ENCODE measurements around the gene MAP2K6. TPM values are rescaled to one million over a fixed set of nuclear protein-coding genes. Genes with fewer than 3 reads are reported as not detected.

The MAP2K6 gene
- polyA plus RNA-seq, 1 of the 3 experiments (the other 2 are of a cell fraction), result 6.7 TPM

DNA sequence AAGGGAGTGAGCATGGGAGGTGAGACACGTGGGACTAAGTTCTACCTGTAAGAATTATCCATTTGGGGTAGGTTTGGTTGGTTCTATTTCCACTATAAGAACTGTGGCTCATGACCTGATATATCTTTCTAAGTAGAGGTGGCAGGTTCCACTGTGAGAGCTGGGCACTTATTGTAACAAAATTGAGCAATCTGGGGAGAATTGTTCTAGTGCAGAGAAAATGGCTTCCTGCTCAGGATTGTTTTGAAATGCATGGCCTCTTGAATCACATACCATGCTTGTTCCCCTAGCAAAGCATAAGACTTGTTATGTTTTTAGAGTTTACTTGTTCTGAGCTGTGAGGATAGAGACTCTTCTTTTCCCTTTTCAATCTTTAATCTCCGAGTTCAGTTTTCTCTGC, 125.9 kb downstream of the MAP2K6 start:
- WGBS (ENCODE audit: low lambda C conversion rate), result 65% methylated on average over 2 of the region's 2 CpGs
- Histone ChIP-seq H3F3A (replicated peaks; ENCODE audit: insufficient read depth) (peaks cover 28% of the 10 kb centered on the region), H3K27me3 (ENCODE audit: insufficient read depth) (no peaks in the 10 kb centered on the region), H3K27ac (ENCODE audit: low read depth in 2 of 2, low read length in 1 of 2) (peak overlapping the region; percentile 18 to 86; a peak in 3 of 4 replicates), H3K9me2 (no peaks in the 10 kb centered on the region), H3K79me2 (ENCODE audit: insufficient read depth) (no peaks in the 10 kb centered on the region), H3K4me2 (peak overlapping the region; percentile 55), H3K4me3 (ENCODE audit: low read depth in 2 of 2, low read length in 1 of 2) (peak overlapping the region in 1 of 2 experiments; percentile 0; a peak in 2 of 4 replicates), H3K9ac (no peak overlapping the region; the same call in 1 of the 2 replicates), H2AFZ (ENCODE audit: low read depth) (peak overlapping the region; percentile 50; the same call in 1 of the 2 replicates), H4K20me1 (ENCODE audit: insufficient read depth) (no peaks in the 10 kb centered on the region), H3K36me3 (replicated peaks in 1 of 2; ENCODE audit: control insufficient read depth in 1 of 2, insufficient read depth in 2 of 2, low read length in 1 of 2) (peaks cover 9 to 21% of the 10 kb centered on the region in 2 experiments), H3K9me3 (no peaks in the 10 kb centered on the region), H3K4me1 (ENCODE audit: control insufficient read depth in 1 of 2, insufficient read depth in 2 of 2, low read depth in 1 of 2, low read length in 1 of 2) (peaks cover 0 to 7% of the 10 kb centered on the region in 2 experiments; a peak in 1 of 4 replicates)
- DNase-seq, result no peak
- TF ChIP-seq USF2 (IDR thresholded peaks at IDR 0.05; ENCODE audit: borderline replicate concordance, low read depth, low read length) (no peak), YY1 (IDR thresholded peaks at IDR 0.05; ENCODE audit: low read depth) (0 out of 2 replicates have a peak, but pooled peaks have one; percentile 18)
- ChIA-PET CTCF (interaction anchor here (1.3 to 2.5 kb wide), 4 partner anchors 15 to 66 kb away, joined by 3 to 20 read pairs (median 6); no protein-coding TSS in a partner anchor), POLR2A (no interaction called here)

DNA sequence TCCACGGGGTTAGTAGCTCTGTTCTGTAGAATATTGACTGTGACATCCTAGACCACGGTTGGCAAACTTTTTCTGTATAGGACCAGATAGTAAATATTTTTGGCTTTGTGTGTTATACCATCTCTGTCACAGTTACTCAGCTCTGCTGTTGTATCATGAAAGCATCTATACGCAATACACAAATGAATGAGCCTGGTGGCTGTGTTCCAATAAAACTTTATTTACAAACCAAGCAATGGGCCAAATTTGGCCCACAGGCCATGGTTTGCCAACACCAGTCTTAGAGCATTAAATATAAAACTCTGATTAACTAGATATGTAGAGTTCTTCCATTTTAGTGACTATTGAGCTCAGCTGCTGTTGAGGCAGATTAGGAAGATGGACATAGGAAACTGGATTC, 132.7 kb downstream of the MAP2K6 start:
- no peak overlapping the region for H3K27ac ChIP-seq (ENCODE audit: low read depth in 2 of 2, low read length in 1 of 2)
- POLR2A ChIA-PET, result no interaction called here
- 91% methylated on average over 3 of the region's 3 CpGs for WGBS (ENCODE audit: low lambda C conversion rate)

More for the DNA sequence above, 132.7 kb downstream of the MAP2K6 start:
- H2AFZ ChIP-seq (ENCODE audit: low read depth), result no peak overlapping the region
- no peaks in the 10 kb centered on the region for H3F3A ChIP-seq (replicated peaks; ENCODE audit: insufficient read depth)
- H3K9me2 ChIP-seq, result no peaks in the 10 kb centered on the region
- DNase-seq, result no peak
- CTCF ChIA-PET, result interaction anchor here (1.0 to 3.2 kb wide), 6 partner anchors 9 to 60 kb away, joined by 3 to 18 read pairs (median 4); no protein-coding TSS in a partner anchor
- H3K36me3 ChIP-seq (replicated peaks in 1 of 2; ENCODE audit: control insufficient read depth in 1 of 2, insufficient read depth in 2 of 2, low read length in 1 of 2), result peaks cover 0 to 7% of the 10 kb centered on the region in 2 experiments
- H3K4me3 ChIP-seq (ENCODE audit: low read depth in 2 of 2, low read length in 1 of 2), result no peak overlapping the region
- TF ChIP-seq CHD2 (IDR thresholded peaks at IDR 0.05; ENCODE audit: low read length, partially characterized antibody) (no peak), FOSL2 (IDR thresholded peaks at IDR 0.05; ENCODE audit: borderline replicate concordance, low read depth) (no peak), FOXM1 (IDR thresholded peaks at IDR 0.05; ENCODE audit: low read depth) (no peak), FOXJ3 (CRISPR knock-in tag; IDR thresholded peaks at IDR 0.05) (no peak), SMC3 (IDR thresholded peaks at IDR 0.05; ENCODE audit: low read depth, low read length) (no peak), MXI1 (IDR thresholded peaks at IDR 0.05; ENCODE audit: low read depth, low read length) (no peak), TCF12 (IDR thresholded peaks at IDR 0.05) (no peak), EZH2phosphoT487 (IDR thresholded peaks at IDR 0.05; ENCODE audit: borderline replicate concordance, low read depth) (no peak), NFIC (IDR thresholded peaks at IDR 0.05; ENCODE audit: borderline replicate concordance) (no peak), YY1 (IDR thresholded peaks at IDR 0.05; ENCODE audit: low read depth) (no peak), NRF1 (IDR thresholded peaks at IDR 0.05; ENCODE audit: low read depth, low read length) (no peak), TAF1 (IDR thresholded peaks at IDR 0.05; ENCODE audit: borderline replicate concordance, low read depth, low read length) (no peak), RFX5 (IDR thresholded peaks at IDR 0.05; ENCODE audit: low read length) (no peak), GABPA (IDR thresholded peaks at IDR 0.05; ENCODE audit: low read depth) (no peak), EP300 (IDR thresholded peaks at IDR 0.05; ENCODE audit: borderline replicate concordance in 1 of 2, low read depth in 1 of 2, low read length in 1 of 2) (no peak), ZBTB33 (IDR thresholded peaks at IDR 0.05; ENCODE audit: borderline replicate concordance, low read depth) (no peak)
- TF ChIP-seq, protein P1, sequence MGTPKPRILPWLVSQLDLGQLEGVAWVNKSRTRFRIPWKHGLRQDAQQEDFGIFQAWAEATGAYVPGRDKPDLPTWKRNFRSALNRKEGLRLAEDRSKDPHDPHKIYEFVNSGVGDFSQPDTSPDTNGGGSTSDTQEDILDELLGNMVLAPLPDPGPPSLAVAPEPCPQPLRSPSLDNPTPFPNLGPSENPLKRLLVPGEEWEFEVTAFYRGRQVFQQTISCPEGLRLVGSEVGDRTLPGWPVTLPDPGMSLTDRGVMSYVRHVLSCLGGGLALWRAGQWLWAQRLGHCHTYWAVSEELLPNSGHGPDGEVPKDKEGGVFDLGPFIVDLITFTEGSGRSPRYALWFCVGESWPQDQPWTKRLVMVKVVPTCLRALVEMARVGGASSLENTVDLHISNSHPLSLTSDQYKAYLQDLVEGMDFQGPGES (IDR thresholded peaks at IDR 0.05; ENCODE audit: low read depth, low read length), result no peak
- TF ChIP-seq, protein P2, sequence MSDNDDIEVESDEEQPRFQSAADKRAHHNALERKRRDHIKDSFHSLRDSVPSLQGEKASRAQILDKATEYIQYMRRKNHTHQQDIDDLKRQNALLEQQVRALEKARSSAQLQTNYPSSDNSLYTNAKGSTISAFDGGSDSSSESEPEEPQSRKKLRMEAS (IDR thresholded peaks at IDR 0.05; ENCODE audit: low read depth), result no peak
- TF ChIP-seq, protein P3, sequence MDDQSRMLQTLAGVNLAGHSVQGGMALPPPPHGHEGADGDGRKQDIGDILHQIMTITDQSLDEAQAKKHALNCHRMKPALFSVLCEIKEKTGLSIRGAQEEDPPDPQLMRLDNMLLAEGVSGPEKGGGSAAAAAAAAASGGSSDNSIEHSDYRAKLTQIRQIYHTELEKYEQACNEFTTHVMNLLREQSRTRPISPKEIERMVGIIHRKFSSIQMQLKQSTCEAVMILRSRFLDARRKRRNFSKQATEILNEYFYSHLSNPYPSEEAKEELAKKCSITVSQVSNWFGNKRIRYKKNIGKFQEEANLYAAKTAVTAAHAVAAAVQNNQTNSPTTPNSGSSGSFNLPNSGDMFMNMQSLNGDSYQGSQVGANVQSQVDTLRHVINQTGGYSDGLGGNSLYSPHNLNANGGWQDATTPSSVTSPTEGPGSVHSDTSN (IDR thresholded peaks at IDR 0.05), result no peak
- no peaks in the 10 kb centered on the region for H3K4me1 ChIP-seq (ENCODE audit: control insufficient read depth in 1 of 2, insufficient read depth in 2 of 2, low read depth in 1 of 2, low read length in 1 of 2)
- H3K79me2 ChIP-seq (ENCODE audit: insufficient read depth), result no peaks in the 10 kb centered on the region
- no peaks in the 10 kb centered on the region for H4K20me1 ChIP-seq (ENCODE audit: insufficient read depth)
- H3K9ac ChIP-seq, result no peak overlapping the region
- H3K27me3 ChIP-seq (ENCODE audit: insufficient read depth), result no peaks in the 10 kb centered on the region
- no peak overlapping the region for H3K4me2 ChIP-seq
- H3K9me3 ChIP-seq, result no peaks in the 10 kb centered on the region
